GM19438 (cell line): ENCODE data around the gene PGAP3.

Experiments used
- ATAC-seq: cut with Tn5 transposase; IDR thresholded peaks from one replicate; pipeline ENCODE4 v1.9.1; 2021; ENCODE audit warnings: low read depth; ENCODE audit not compliant: unreplicated experiment

The PGAP3 gene

GRCh38 chr17:39661744-39662541, 25.9 kb downstream of the PGAP3 start:
- no peak for ATAC-seq

GRCh38 chr17:39660397-39661385, 27.2 kb downstream of the PGAP3 start:
- ATAC-seq: no peak

GRCh38 chr17:39660011-39660360, 27.9 kb downstream of the PGAP3 start:
- no peak for ATAC-seq

- ATAC-seq: no peak
These were observed 28.4 kb downstream of the PGAP3 start for GRCh38 chr17:39659279-39660010.

GRCh38 chr17:39658760-39659159, 29.1 kb downstream of the PGAP3 start:
- no peak for ATAC-seq

- no peak for ATAC-seq
These were observed 29.5 kb downstream of the PGAP3 start for GRCh38 chr17:39658346-39658745.

GRCh38 chr17:39655105-39655504, 32.8 kb downstream of the PGAP3 start:
- no peak for ATAC-seq

GRCh38 chr17:39653662-39654331, 34.1 kb downstream of the PGAP3 start:
- ATAC-seq: no peak

GRCh38 chr17:39653316-39653661, 34.6 kb downstream of the PGAP3 start:
- ATAC-seq: no peak

GRCh38 chr17:39652587-39653315, 35.1 kb downstream of the PGAP3 start:
- no peak for ATAC-seq

GRCh38 chr17:39651923-39652586, 35.8 kb downstream of the PGAP3 start:
- ATAC-seq: no peak

GRCh38 chr17:39650121-39650579, 37.7 kb downstream of the PGAP3 start:
- no peak for ATAC-seq

- ATAC-seq: no peak
These were observed 39.1 kb downstream of the PGAP3 start for GRCh38 chr17:39648616-39649366.

GRCh38 chr17:39647256-39647655, 40.6 kb downstream of the PGAP3 start:
- no peak for ATAC-seq

GRCh38 chr17:39643271-39643670, 44.6 kb downstream of the PGAP3 start:
- no peak for ATAC-seq

GRCh38 chr17:39642291-39643074, 45.4 kb downstream of the PGAP3 start:
- ATAC-seq: no peak

GRCh38 chr17:39641883-39642282, 46.0 kb downstream of the PGAP3 start:
- no peak for ATAC-seq

GRCh38 chr17:39641097-39641496, 46.8 kb downstream of the PGAP3 start:
- ATAC-seq: no peak
